Fibroblast of skin of right biceps (primary cell): ENCODE measurements around the gene PRSS27.
"Not testable (repeated sequence)": the region's sequence is repeated elsewhere in the genome, so short reads cannot be mapped to it uniquely, and the experiment has no call there.

Experiments used
- DNase-seq: peaks from one replicate; pipeline ENCODE4 v3.0.0-alpha.2; 2013

The PRSS27 gene

DNA sequence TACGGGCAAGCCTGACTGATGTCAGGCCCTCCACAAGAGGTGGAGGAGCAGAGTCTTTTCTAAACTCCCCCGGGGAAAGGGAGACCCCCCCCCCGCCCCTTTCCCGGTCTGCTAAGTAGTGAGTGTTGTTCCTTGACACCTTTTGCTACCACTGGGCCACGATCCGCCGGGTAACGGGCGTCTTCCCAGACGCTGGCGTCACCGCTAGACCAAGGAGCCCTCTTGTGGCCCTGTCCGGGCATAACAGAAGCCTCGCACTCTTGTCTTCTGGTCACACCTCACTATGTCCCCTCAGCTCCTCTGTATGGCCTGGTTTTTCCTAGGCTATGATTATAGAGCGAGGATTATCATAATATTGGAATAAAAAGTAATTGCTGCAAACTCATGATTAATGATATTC is 50.0 kb downstream of the PRSS27 start:
- peak; percentile 53 for DNase-seq

DNA sequence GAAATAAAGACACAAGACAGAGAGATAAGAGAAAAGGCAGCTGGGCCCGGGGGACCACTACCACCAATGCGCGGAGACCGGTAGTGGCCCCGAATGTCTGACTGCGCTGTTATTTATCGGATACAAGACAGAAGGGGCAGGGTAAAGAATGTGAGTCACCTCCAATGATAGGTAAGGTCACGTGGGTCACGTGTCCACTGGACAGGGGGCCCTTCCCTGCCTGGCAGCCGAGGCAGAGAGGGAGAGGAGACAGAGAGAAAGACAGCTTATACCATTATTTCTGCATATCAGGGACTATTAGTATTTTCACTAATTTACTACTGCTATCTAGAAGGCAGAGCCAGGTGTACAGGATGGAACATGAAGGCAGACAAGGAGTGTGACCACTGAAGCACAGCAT is 50.4 kb downstream of the PRSS27 start:
- DNase-seq: not testable (repeated sequence)

- not testable (repeated sequence) for DNase-seq
Measured at GRCh38 chr16:2666671-2667070, 53.4 kb downstream of the PRSS27 start.

GRCh38 chr16:2664574-2664982 is 55.4 kb downstream of the PRSS27 start:
- DNase-seq: no peak

GRCh38 chr16:2663553-2664546 is 56.2 kb downstream of the PRSS27 start:
- peak; percentile 83 for DNase-seq
